Peyer's patch (tissue), 4 donors: ENCODE data around the gene CHAD. TPM values are rescaled to one million over a fixed set of nuclear protein-coding genes. Genes with fewer than 3 reads are reported as not detected.

Experiments
- DNase-seq, 3 donors: peaks; one replicate each; pipeline ENCODE4 v3.0.0-alpha.2; 2017 to 2019
- H3K27ac ChIP-seq, 4 donors: fragments of 200-600 bp; sonication (generic); one replicate each; pipeline ENCODE4 v1.5.1; 2016 to 2019
- H3K27me3 ChIP-seq, 2 donors: fragments of 200-600 bp; sonication (generic); one replicate each; pipeline ENCODE4 v1.5.1; 2019
- H3K36me3 ChIP-seq, 3 donors: fragments of 200-600 bp; sonication (generic); one replicate each; pipeline ENCODE4 v1.5.1; 2016 to 2019
- H3K4me1 ChIP-seq, 4 donors: fragments of 200-600 bp; sonication (generic); one replicate each; pipeline ENCODE4 v1.5.1; 2016 to 2019
- H3K4me3 ChIP-seq, 4 donors: fragments of 200-600 bp; sonication (generic); 1 replicate in 3 of 4; 2 replicates in 1 of 4; pipeline ENCODE4 v1.5.1; 2016 to 2019; ENCODE audit warnings: mild to moderate bottlenecking in 1 of 4
- H3K9me3 ChIP-seq, 4 donors: fragments of 200-600 bp; sonication (generic); one replicate each; pipeline ENCODE4 v1.5.1; 2016 to 2019; ENCODE audit warnings: mild to moderate bottlenecking in 1 of 4
- CTCF ChIP-seq, 6 experiments: fragments of 450-650 bp in 4 of 6; fragments of 200-600 bp in 2 of 6; sonication (generic) in 1 of 6; IDR thresholded peaks; one replicate each; pipeline ENCODE4 v1.5.1; 2017 to 2019; ENCODE audit warnings: antibody characterized with exemption in 6 of 6, mild to moderate bottlenecking in 3 of 6, moderate library complexity in 1 of 6
- POLR2A ChIP-seq, 2 donors: fragments of 450-650 bp; IDR thresholded peaks; one replicate each; pipeline ENCODE4 v1.5.1; 2017; ENCODE audit warnings: antibody characterized with exemption in 2 of 2, mild to moderate bottlenecking in 2 of 2, moderate library complexity in 2 of 2
- total RNA-seq, 4 donors: library from RNA; depleted of rRNA; stranded (reverse); fragments of >200 nt; gene quantifications; one replicate each; pipeline ENCODE4 v1.1.0, GENCODE V29; 2016

The CHAD gene
- total RNA-seq, 4 donors from 2014 or later, result 7.4 to 24.6 (median 14.7) TPM

GRCh38 chr17:50464736-50465135 lies 3.9 kb downstream of the CHAD start:
- no peak overlapping the region for H3K4me3 ChIP-seq
- H3K36me3 ChIP-seq, result peaks cover 0 to 24% (median 0%) of the 10 kb centered on the region in 3 donors
- DNase-seq, result no peak
- no peak overlapping the region for H3K27ac ChIP-seq
- no peaks in the 10 kb centered on the region for H3K9me3 ChIP-seq
- peaks cover 0 to 4% of the 10 kb centered on the region in 2 donors for H3K27me3 ChIP-seq
- no peak for TF ChIP-seq CTCF (IDR thresholded peaks at IDR 0.05)
- TF ChIP-seq POLR2A (IDR thresholded peaks at IDR 0.05), result no peak
- H3K4me1 ChIP-seq, result peaks cover 0 to 33% (median 8%) of the 10 kb centered on the region in 4 donors

GRCh38 chr17:50464121-50464520 lies 4.6 kb downstream of the CHAD start:
- H3K9me3 ChIP-seq, result no peaks in the 10 kb centered on the region
- peaks cover 0 to 4% of the 10 kb centered on the region in 2 donors for H3K27me3 ChIP-seq
- TF ChIP-seq CTCF (IDR thresholded peaks at IDR 0.05), result no peak
- TF ChIP-seq POLR2A (IDR thresholded peaks at IDR 0.05), result no peak
- no peak overlapping the region for H3K4me3 ChIP-seq
- DNase-seq, result no peak
- no peak overlapping the region for H3K27ac ChIP-seq
- peaks cover 0 to 29% (median 6%) of the 10 kb centered on the region in 4 donors for H3K4me1 ChIP-seq
- peaks cover 0 to 24% (median 0%) of the 10 kb centered on the region in 3 donors for H3K36me3 ChIP-seq

- Histone ChIP-seq H3K36me3 (peaks cover 0 to 24% (median 0%) of the 10 kb centered on the region in 3 donors), H3K27ac (no peak overlapping the region), H3K27me3 (no peaks in the 10 kb centered on the region), H3K4me1 (peaks cover 0 to 23% (median 0%) of the 10 kb centered on the region in 4 donors), H3K4me3 (no peak overlapping the region), H3K9me3 (no peaks in the 10 kb centered on the region)
- TF ChIP-seq CTCF (IDR thresholded peaks at IDR 0.05), result no peak
- no peak for DNase-seq
Measured at GRCh38 chr17:50462446-50462845, 6.2 kb downstream of the CHAD start.

- no peak overlapping the region for H3K4me3 ChIP-seq
- H3K27ac ChIP-seq, result no peak overlapping the region
- TF ChIP-seq POLR2A (IDR thresholded peaks at IDR 0.05) (no peak), CTCF (IDR thresholded peaks at IDR 0.05) (no peak)
- H3K36me3 ChIP-seq, result peaks cover 0 to 24% (median 0%) of the 10 kb centered on the region in 3 donors
- H3K4me1 ChIP-seq, result peaks cover 0 to 19% (median 0%) of the 10 kb centered on the region in 4 donors
- H3K27me3 ChIP-seq, result no peaks in the 10 kb centered on the region
- no peaks in the 10 kb centered on the region for H3K9me3 ChIP-seq
- DNase-seq, result no peak
Measured at GRCh38 chr17:50461550-50462132, 7.0 kb downstream of the CHAD start.

GRCh38 chr17:50460831-50461526 lies 7.7 kb downstream of the CHAD start:
- H3K27ac ChIP-seq, result no peak overlapping the region
- DNase-seq, result no peak
- TF ChIP-seq CTCF (IDR thresholded peaks at IDR 0.05), result no peak
- no peak for TF ChIP-seq POLR2A (IDR thresholded peaks at IDR 0.05)
- peaks cover 0 to 24% (median 0%) of the 10 kb centered on the region in 3 donors for H3K36me3 ChIP-seq
- no peaks in the 10 kb centered on the region for H3K27me3 ChIP-seq
- H3K9me3 ChIP-seq, result no peaks in the 10 kb centered on the region
- H3K4me3 ChIP-seq, result no peak overlapping the region
- peaks cover 0 to 16% (median 0%) of the 10 kb centered on the region in 4 donors for H3K4me1 ChIP-seq
